ENCODE measurements around the gene CCDC185.

- TF ChIP-seq NR2F2 (IDR thresholded peaks at IDR 0.05) (no peak), MAX (IDR thresholded peaks at IDR 0.05) (no peak)
Measured at GRCh38 chr1:223429313-223429731, 36.1 kb downstream of the CCDC185 start.

All from liver (tissue), 2 donors.